H1 (cell line): ENCODE measurements around the gene MAP3K10.

Experiments
- CTCF ChIP-seq, 3 experiments: IDR thresholded peaks; 1 replicate in 2 of 3; 2 replicates in 1 of 3; pipeline versions ENCODE4 v1.5.1 to v1.6.1; 2011; ENCODE audit warnings: low read length in 3 of 3, mild to moderate bottlenecking in 3 of 3, inconsistent platforms in 2 of 3, low read depth in 1 of 3, moderate library complexity in 1 of 3; ENCODE audit not compliant: insufficient read depth in 1 of 3; ENCODE audit errors: control extremely low read depth in 1 of 3
- JUN ChIP-seq: IDR thresholded peaks from 2 replicates; pipeline ENCODE4 v1.6.1; 2011; ENCODE audit warnings: low read depth, mild to moderate bottlenecking, improper control_type of control experiment, low read length
- KDM1A ChIP-seq: fragments of 200-600, 300-600 bp; sonication (generic); IDR thresholded peaks from 2 replicates; pipeline ENCODE4 v1.7.1; 2016; ENCODE audit warnings: mild to moderate bottlenecking, low read length, borderline replicate concordance
- RBBP5 ChIP-seq: IDR thresholded peaks from 2 replicates; pipeline ENCODE4 v1.7.1; 2012; ENCODE audit warnings: low read depth, mild to moderate bottlenecking, inconsistent platforms, low read length, moderate library complexity, borderline replicate concordance
- TBP ChIP-seq: IDR thresholded peaks from 2 replicates; pipeline ENCODE4 v1.6.1; 2011; ENCODE audit warnings: low read depth, low read length, improper control_type of control experiment

- TF ChIP-seq TBP = no peak
- TF ChIP-seq CTCF (IDR thresholded peaks at IDR 0.05; ENCODE audit: control extremely low read depth in 1 of 3, insufficient read depth in 1 of 3, low read depth in 1 of 3, low read length in 3 of 3) = no peak
- TF ChIP-seq KDM1A = no peak
- no peak for TF ChIP-seq JUN
- TF ChIP-seq RBBP5 = no peak
Observed at GRCh38 chr19:40253611-40254092, 62.4 kb downstream of the MAP3K10 start.
